Epidermal melanocyte (primary cell): ENCODE results near the gene ECI1.

Source experiments
- DNase-seq: peaks from one replicate; pipeline ENCODE4 v3.0.0; 2011; ENCODE audit warnings: low spot score; ENCODE audit not compliant: insufficient read length

The ECI1 gene

DNA sequence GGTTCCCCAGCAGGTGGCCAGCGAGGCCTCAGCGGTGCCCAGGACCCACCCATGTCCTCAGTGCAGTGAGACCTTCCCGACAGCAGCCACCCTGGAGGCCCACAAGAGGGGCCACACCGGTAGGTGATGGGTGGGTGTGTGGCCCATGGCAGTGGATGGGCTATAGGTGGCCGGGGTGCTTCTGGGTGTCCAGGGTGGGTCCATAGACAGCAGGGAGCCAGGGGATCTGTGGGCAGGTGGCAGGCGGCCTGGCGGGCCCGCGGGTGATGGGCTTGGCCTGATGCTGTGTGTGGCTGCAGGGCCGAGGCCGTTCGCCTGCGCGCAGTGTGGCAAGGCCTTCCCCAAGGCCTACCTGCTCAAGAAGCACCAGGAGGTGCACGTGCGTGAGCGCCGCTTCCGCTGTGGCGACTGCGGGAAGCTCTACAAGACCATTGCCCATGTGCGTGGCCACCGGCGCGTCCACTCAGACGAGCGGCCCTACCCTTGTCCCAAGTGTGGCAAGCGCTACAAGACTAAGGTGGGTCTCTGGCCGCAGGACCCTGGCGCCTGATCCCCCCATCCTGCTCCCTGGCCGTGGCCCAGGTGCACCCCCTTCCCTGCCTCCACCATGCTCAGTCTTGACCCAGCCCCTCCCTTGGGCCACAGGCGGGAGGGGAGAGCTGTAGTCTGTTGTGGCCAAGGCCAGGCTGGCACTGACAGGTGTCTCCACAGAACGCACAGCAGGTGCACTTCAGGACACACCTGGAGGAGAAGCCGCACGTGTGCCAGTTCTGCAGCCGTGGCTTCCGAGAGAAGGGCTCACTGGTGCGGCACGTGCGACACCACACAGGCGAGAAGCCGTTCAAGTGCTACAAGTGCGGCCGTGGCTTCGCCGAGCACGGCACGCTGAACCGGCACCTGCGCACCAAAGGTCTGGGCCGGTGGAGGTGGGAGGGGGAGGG, 17.2 kb downstream of the ECI1 start:
- DNase-seq = no peak

DNA sequence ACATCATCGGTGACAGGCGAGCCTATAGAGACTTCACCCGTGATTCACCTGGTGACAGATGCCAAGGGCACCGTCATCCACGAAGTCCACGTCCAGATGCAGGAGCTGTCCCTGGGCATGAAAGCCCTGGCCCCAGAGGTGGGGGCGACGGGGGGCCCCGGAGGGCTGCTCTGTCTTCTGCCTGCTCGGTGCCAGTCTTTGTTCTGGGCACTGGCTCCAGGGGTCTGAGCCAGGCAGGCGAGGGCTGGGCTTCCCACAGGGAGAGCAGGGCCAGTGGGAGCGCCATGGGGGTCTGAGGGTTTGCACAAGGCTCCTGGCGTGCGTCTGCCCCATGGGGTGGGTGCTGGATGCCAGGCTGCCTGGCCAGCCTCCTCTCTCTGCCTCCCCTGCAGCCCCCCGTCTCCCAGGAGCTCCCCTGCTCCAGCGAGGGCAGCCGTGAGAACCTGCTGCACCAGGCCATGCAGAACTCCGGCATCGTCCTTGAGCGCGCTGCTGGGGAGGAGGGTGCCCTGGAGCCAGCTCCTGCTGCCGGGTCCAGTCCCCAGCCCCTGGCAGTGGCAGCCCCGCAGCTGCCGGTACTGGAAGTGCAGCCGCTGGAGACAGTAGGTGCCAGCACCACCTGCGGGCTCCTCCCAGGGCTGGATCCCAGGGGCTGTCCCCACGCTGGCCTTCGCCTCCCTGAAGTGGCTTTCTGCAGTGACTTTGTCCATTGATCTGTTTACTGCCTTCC, 18.2 kb downstream of the ECI1 start:
- DNase-seq = no peak

DNA sequence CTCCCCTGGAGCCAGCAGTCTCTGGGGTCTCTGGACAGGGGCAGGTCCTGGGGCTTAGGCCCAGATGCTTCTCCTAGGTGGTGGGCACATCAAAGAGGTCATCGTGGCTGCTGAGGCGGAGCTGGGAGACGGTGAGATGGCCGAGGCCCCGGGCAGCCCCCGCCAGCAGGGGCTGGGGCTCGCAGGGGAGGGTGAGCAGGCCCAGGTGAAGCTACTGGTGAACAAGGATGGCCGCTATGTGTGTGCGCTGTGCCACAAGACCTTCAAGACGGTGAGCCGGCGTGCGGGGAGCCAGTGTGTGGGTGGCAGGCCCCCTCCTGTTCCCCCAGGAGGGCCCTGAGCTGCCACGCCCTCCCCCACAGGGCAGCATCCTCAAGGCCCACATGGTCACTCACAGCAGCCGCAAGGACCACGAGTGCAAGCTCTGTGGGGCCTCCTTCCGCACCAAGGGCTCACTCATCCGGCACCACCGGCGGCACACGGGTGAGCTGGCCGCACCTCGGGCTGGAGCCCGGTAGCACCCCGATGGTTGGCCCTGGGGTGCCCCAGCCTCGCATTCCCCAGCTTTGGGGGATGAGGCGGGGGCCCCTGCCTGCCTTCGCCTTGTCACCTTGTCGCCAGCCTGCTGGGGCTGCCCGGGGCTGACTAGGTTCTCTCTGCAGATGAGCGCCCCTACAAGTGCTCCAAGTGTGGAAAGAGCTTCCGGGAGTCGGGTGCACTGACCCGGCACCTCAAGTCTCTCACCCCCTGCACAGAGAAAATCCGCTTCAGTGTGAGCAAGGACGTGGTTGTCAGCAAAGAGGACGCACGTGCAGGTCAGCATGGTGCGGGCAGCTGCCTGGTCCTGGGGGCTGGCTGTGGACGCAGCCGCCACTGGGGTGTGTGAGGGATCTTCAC, 19.0 kb downstream of the ECI1 start:
- DNase-seq = no peak

DNA sequence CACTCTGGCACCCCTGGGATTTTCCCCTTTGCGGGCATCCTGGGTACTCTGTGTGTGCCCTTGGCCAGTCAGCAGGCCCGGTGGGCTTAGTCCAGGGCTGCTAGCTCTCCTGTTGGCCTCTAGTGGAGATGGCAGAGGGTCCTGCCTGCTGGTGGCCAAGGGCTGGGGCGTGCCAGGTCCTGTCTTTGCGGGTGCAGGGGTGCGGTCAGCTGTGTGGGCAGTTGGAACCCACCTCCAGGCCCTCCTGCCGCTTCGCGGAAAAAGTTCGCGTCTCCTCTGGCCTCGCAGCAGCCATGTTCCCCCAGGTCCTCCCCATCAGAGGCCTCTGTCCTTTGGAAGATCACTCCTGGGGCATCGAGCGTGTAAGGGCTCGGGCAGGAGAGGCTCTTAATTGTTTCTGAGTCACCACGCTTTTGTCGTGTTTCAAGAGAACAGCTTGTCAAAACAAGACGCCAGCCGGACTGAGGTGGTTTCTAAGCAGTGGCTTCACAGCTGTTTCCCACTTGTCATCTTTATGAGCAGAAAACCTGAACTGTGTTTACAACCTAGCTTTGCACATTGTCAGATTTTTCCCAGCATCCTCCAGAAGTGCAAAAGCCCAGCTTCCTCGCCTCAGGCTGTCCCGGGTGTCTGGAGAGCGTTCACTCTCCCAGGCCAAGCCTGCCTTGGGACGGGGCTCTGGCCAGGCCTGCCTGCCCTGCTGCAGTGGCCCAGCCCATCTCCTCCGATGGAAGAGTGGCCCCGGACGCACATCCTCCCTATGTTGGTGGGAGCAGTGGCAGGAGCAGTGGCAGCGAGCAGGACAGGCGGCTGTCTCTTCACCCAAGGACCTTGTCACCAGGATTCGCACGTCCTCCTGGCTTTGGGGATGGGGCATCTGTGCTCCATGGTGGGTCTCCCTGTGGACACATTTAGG, 20.1 kb downstream of the ECI1 start:
- DNase-seq = no peak

DNA sequence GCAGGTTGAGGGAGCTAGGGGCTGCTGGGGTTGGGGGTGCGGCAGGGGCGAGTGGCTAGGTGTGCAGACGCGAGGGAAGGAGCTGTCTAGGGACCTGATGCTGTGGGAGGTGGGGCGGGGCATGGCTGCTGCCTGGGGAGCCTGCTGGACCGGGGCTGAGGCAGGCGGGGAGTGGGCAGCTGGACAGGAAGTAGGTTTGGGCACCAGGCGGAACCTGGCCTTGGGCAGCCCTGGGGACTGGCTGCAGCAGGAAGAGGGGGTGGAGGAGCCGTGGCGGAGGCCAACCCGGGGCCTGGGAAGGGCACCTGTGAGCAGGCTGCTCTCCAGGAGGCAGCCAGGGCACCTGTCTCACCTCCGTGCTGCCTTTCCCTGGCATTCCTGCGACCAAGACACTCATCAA, 21.0 kb downstream of the ECI1 start:
- no peak for DNase-seq

DNA sequence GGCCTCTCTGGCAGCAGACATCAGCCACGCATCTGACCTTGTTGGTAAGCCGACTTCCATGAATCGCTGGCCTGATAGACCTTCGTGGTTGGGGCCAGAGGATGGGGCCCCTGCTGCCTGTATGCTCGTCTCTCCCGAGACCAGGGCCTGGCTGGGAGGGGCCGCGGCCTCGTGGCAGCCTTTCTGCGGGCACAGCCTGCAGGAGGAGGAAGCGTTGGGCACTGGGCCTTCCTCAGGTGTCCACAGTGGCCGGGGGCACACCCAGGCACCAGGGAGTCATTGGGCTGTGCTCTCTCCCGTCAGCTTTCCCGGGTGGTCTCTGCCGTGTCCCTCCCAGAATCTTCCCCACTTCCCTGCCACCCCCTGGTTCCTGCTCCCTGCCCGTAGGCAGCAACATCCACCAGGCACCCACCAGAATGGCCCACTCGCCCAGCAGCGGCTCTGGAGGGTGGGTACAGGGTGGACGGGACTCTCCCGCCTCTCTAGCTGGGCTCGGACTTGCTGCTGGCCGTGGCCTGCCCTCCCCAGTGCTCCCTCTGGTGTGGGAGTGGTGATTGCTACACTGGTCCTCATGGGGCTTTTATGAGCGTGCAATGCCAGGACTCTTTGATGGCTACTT, 21.6 kb downstream of the ECI1 start:
- DNase-seq = no peak

DNA sequence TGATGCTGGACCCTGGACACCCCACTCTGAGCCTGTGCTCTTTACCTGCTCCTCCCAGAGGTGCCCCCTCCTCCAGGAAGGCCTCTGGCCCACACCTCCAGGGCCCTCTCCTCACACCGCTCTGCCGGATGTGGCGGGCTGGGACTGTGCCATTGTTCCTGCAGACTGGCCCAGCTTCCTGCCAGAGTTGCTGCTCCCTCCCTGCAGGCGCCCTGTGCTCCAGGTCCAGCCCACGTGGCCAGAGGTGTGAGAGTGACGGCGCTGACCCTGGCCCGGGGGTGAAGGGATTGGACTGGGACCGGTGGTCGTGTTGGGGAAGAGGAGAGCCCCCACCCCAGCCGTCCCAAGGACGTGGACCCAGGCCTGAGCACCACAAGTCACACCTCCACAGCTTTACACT, 22.3 kb downstream of the ECI1 start:
- no peak for DNase-seq

DNA sequence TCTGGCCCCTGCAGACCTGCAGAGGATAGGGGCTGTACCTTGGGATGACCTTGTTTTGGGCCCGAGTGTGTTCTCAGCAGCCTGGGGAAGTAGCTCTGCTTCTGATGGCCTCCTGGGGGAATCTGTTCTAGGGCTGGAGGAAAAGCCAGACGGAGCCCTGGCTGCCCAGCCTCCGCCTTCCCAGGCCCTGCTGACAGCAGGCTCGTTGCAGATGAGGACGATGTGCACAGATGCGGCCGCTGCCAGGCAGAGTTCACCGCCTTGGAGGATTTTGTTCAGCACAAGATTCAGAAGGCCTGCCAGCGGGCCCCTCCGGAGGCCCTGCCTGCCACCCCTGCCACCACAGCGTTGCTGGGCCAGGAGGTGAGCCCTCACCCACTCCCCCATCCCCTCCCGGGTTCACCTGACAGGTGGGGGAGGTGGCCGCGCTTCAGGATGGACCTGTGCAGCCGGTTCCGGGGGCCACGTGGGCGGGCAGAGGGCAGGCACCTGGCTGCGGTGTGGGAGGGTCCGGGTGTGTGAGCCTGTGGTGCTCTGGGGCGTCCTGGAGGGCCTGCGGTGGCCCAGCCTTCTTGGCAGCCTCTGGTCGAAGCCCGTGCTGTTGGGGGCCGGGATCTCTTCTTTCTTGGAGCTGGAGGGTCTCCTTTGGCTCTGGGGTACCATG, 23.1 kb downstream of the ECI1 start:
- no peak for DNase-seq

DNA sequence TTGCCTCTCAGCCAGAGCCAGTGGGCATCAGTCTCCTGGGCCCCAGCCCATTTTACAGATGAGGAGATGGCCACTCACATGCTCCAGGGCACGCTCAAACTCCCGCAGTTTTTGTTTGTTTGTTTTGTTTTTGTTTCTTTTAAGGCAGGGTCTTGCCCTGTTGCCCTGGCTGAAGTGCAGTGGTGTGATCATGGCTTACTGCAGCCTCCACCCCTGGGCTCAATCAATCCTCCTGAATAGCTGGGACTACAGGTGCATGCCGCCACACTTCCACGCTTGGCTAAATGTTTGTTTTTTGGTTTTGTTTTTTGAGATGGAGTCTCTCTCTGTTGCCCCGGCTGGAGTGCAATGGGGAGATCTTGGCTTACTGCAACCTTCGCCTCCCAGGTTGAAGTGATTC, 24.5 kb downstream of the ECI1 start:
- DNase-seq = no peak

DNA sequence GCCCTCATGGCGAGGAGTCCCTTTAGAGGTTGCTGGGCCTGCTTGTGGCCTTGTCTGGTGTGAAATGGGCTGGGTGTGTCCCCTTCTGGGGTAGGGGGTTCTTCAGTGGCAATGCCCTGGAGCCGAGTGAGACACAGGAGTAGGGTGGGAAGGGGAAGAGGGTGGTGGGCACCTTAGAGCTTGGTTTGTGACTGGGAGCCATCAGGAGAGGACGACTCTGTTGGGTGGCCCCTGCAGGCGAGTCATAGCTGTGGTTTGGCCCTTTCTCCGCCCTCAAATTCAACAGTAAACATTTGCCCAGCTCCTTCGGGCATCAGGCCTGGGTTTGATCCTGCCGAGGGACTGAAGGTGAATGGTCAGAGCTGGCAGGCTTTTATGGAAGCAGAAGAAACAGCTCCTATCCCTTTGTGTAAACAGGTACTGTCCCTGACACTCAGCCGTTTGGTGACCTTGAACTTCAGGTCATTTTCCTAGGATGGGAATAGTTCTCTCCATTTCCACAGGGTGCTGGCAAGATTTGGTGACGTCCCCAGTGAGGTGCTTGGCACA, 25.1 kb downstream of the ECI1 start:
- no peak for DNase-seq

DNA sequence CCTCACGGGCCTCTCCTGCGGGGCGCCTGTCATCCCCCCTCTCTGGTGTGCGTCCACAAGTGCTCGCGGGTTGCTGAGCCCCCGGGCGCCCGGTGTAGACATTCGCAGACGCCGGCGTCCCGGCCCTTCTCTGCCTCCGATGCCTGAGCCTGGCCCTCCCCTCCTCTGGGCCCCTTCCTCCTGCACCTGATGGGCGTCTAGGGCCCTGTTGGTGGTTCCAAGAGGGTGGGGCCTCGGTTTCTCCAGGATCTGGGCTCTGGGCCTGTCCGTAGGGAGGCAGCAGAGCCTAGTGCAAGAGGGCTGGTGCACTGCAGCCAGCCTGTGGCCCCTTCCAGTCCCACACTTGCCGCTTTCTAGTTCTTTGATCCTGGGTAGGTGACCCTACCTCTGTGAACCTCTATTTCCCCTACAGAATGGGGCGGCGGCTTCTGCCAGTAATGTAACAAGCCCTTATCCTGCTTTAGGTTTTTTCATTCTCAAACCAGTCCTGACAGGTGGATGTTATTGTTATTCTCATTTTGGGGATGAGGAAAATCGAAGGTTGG, 27.4 kb downstream of the ECI1 start:
- DNase-seq = peak; percentile 57

DNA sequence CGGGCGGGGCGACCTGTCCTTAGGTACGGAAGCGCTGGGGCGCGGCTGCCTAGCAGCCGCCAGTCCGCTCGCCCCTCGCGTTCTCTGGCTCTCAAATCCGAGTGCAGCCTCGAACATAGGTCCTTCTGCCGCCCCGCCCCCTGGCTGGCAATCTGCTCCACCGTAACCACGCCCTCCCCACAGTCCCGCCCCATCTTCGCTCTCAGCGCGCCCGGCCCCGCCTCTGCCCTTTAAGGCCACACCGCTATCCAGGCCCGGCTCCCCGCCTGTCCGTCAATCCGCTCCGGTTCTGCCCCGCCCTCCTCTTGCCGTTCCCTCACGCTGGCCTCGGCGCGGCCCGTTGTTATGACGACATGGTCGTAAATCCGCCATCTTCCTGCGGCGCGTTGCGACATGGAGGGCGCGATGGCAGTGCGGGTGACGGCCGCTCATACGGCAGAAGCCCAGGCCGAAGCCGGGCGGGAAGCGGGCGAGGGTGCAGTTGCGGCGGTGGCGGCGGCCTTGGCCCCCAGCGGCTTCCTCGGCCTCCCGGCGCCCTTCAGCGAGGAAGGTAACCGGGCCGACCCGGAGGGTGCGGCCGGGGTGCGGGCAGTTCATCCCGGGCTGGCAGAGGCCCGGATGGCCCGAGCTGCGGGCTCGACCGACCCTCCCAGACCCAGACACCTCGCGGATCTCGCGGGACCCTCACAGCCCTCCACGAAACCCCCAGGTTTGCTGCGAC, 28.0 kb downstream of the ECI1 start, which contains the start of gene E4F1:
Gene E4F1, plus strand, starts transcription at position 371 of the 721 bp plus-strand sequence. Its CDS starts 23 bp downstream, at position 394.
- peak; percentile 100 for DNase-seq

DNA sequence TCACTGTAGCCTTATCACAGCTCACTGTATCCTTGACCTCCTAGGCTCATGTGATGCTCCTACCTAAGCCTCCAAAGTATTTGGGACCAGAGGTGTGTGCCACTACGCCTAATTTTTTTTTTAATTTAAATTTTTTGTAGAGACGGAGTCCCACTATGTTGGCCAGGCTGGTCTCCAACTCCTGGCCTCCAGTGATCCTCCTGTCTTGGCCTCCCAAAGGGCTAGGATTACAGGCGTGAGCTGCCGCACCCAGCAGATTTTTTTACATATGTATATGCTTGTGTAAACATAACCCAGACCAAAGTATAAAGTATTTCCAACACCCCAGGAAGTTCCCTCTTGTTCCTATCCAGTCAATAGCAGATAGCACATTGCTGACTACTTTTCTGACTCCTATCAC, 35.1 kb downstream of the ECI1 start:
- DNase-seq = no peak

DNA sequence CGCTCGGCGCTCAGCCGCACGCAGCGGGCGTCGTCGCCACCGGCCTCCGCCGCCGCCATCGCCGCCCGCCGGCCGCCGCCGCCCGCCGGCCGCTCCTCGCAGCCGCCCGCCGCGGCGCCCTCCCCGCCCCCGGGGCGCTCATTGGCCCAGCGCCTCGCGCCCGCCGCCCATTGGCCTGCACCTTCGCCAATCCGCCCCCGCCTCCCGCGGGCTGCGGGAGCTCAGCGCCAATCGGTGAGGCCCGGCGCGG, 36.7 kb downstream of the ECI1 start, which contains the start of gene PGP:
Gene PGP, minus strand, starts transcription at position 122 of the 250 bp plus-strand sequence. Its CDS starts 63 bp downstream, at position 59.
- DNase-seq = no peak

DNA sequence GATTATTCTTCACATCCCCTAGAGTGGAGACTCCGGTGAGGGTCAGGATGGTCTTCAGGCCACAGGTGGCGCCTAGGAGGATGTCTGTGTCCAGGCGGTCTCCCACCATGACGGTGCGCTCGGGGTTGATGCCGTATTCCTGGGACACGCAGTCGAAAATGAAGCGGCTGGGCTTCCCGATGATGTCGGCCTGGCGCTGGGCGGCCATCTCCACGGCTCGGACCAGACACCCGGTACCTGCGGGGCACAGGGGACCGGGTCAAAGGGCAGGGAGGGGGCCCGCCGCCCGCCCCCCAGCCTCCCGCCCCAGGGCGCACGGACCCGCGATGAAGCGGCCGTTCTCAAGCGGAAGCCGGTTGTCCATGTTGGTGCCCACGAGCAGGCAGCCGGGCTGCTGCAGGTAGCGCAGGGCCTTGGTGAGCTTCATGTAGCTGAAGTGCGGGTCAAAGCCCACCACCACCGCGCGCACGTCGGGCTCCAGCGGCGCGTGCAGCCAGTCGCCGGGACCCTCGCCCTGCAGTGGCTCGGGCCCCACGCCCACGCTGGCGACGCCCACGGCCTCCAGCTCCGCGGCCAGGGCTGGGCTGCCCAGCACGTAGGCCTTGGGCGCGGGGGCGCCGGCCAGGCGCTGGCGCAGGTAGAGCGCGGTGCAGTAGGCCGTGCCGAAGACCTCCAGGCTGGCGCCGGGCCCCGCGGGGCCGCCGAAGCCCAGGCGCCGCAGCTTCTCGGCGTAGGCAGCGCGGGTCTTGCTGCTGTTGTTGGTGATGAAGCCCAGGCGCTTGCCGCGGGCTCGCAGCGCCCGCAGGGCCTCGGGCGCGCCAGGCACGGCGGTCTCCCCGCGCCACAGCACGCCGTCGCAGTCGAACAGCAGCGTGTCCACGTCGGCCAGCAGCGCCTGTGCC, 37.3 kb downstream of the ECI1 start:
- DNase-seq = no peak

DNA sequence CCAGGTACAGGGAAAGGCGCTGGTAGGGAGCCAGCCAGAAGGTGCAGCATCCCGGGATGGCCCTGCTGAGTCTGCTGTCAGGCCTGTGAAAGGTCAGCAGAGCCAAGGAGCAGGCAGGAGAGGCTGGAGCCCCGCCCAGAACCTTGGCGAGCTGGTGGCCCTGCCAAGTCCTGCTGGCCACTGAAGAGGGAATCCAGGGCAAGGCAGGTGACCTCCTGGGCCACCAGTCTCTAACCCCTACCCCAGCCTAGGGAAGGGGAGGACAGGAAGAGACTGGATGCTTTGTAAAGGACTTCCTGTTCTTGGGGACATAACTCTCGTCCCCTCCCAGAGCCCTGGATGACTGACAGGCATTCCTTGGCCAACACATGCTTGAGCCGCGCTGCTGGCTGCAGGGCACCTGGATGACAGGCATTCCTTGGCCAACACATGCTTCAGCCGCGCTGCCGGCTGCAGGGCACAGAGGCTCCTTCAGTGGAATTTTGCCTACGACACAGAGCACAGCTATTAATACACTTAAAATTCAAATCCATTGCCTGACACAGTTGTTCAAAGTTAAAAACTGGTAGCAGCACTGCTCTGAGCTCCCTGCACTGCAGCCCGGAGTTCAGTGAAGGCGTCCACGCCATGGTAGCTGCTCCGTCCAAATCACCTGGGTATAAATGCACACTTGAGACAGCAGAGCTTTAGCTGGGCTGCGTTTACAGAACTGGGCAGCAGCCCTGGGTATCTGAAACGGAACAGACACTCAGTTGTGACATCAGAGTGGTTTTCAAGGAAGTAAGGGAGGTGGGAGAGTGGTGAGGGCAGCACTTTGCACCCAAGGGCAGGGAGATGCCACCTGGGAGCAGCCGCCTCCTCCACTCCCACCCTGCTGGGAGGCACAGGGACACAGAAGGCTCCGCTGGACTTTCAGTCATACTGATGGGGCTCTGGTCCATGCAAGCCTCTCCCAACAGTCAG, 38.7 kb downstream of the ECI1 start:
- DNase-seq = no peak
